ENCODE results near the gene SORCS2. TPM values are rescaled to one million over a fixed set of nuclear protein-coding genes. Genes with fewer than 3 reads are reported as not detected.
A peak's percentile ranks its signal among the peaks of the same experiment; 100 is the strongest.

SORCS2 gene
- total RNA-seq, 6 donors from 2014 or later: 2.2 to 28.3 (median 7.2) TPM

DNA sequence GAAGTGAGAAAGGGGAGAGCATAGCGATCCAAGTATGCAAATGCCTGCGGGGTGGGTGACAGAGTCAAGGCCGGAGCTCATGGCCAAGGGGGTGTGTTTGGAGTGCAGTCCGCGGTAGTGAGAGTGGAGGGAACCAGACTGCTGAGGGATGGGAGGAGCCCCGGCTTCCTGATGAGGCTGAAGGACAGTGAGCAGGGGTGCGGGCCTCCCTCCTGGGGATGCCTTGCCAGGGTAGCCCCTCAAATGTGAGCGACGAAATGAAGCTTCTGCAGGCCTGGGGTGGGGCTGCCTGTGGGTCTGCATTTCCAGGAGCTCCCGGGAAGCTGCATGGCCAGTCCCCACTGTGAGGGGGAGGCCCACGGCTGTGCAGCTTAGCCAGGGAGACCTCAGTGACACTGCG, 197.4 kb downstream of the SORCS2 start:
- H3K9me3 ChIP-seq: no peaks in the 10 kb centered on the region
- peak in 1 of 2 donors; percentile 14 for DNase-seq
- ATAC-seq (ENCODE audit: low FRiP score in 2 of 2): no peak
- no peak overlapping the region for H3K4me3 ChIP-seq
- WGBS, 2 donors: 45 to 56% methylated on average over 7 to 12 of the region's 12 CpGs
- H3K27ac ChIP-seq: no peak overlapping the region
- no peaks in the 10 kb centered on the region for H3K27me3 ChIP-seq
- no peaks in the 10 kb centered on the region for H3K36me3 ChIP-seq
- TF ChIP-seq EP300 (IDR thresholded peaks at IDR 0.05) (no peak), POLR2A (IDR thresholded peaks at IDR 0.05) (no peak), POLR2AphosphoS5 (IDR thresholded peaks at IDR 0.05) (no peak)
- TF ChIP-seq, protein P1, sequence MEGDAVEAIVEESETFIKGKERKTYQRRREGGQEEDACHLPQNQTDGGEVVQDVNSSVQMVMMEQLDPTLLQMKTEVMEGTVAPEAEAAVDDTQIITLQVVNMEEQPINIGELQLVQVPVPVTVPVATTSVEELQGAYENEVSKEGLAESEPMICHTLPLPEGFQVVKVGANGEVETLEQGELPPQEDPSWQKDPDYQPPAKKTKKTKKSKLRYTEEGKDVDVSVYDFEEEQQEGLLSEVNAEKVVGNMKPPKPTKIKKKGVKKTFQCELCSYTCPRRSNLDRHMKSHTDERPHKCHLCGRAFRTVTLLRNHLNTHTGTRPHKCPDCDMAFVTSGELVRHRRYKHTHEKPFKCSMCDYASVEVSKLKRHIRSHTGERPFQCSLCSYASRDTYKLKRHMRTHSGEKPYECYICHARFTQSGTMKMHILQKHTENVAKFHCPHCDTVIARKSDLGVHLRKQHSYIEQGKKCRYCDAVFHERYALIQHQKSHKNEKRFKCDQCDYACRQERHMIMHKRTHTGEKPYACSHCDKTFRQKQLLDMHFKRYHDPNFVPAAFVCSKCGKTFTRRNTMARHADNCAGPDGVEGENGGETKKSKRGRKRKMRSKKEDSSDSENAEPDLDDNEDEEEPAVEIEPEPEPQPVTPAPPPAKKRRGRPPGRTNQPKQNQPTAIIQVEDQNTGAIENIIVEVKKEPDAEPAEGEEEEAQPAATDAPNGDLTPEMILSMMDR (IDR thresholded peaks at IDR 0.05): no peak
- no peaks in the 10 kb centered on the region for H3K4me1 ChIP-seq

GRCh38 chr4:7390336-7390735, 198.0 kb downstream of the SORCS2 start:
- H3K9me3 ChIP-seq: no peaks in the 10 kb centered on the region
- DNase-seq (no peak), ATAC-seq (ENCODE audit: low FRiP score in 2 of 2) (no peak)
- H3K27me3 ChIP-seq: no peaks in the 10 kb centered on the region
- 84% methylated on average over 13 of the region's 13 CpGs for WGBS, 2 donors
- TF ChIP-seq POLR2A (IDR thresholded peaks at IDR 0.05) (no peak), POLR2AphosphoS5 (IDR thresholded peaks at IDR 0.05) (no peak), EP300 (IDR thresholded peaks at IDR 0.05) (no peak)
- TF ChIP-seq, protein P1 (IDR thresholded peaks at IDR 0.05): no peak
- H3K27ac ChIP-seq: no peak overlapping the region
- H3K4me1 ChIP-seq: no peaks in the 10 kb centered on the region
- no peaks in the 10 kb centered on the region for H3K36me3 ChIP-seq
- H3K4me3 ChIP-seq: no peak overlapping the region

DNA sequence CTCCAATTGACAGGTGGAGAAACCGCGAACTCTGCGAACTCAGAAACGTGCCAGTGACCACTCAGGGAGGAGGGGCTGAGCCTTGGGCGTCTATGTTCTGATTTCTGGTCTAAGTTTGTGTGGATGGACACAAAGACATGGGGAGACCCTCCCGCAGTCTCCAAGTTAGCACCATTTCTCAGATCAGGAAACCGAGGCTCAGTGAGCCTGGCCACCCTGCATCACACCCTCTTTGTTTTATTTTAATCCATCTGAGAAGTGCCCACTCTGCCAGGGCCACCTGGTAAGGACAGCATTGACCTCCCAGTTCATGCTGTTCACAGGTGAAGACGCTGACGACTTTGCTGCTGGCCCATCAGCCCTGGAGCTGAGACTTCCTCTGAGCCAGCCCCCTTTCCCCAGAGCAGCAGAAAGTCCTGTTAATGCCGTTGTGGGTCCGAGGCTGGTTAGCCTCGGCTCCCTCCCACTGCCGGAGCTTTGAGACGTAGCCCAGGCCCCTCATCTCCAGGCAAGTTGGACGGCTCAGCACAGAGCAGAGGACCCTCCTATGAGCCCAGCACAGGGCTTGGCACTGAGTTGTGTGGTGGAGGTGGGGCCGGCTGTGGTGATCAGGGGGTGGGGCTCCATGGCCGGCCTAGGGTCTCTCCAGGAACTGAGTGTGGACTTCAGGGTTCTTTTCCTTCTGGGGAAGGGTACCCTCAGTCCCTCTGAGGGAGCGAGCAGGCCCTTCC, 198.7 kb downstream of the SORCS2 start:
- Histone ChIP-seq H3K36me3 (no peaks in the 10 kb centered on the region), H3K9me3 (no peaks in the 10 kb centered on the region), H3K4me1 (no peaks in the 10 kb centered on the region), H3K27me3 (no peaks in the 10 kb centered on the region), H3K27ac (no peak overlapping the region), H3K4me3 (no peak overlapping the region)
- peak in 1 of 2 donors; percentile 8 for ATAC-seq (ENCODE audit: low FRiP score in 2 of 2)
- TF ChIP-seq, protein P1 (IDR thresholded peaks at IDR 0.05): no peak
- TF ChIP-seq POLR2AphosphoS5 (IDR thresholded peaks at IDR 0.05) (no peak), POLR2A (IDR thresholded peaks at IDR 0.05) (no peak), EP300 (IDR thresholded peaks at IDR 0.05) (no peak)
- WGBS, 2 donors: 84 to 88% methylated on average over 11 to 18 of the region's 18 CpGs
- no peak for DNase-seq

DNA sequence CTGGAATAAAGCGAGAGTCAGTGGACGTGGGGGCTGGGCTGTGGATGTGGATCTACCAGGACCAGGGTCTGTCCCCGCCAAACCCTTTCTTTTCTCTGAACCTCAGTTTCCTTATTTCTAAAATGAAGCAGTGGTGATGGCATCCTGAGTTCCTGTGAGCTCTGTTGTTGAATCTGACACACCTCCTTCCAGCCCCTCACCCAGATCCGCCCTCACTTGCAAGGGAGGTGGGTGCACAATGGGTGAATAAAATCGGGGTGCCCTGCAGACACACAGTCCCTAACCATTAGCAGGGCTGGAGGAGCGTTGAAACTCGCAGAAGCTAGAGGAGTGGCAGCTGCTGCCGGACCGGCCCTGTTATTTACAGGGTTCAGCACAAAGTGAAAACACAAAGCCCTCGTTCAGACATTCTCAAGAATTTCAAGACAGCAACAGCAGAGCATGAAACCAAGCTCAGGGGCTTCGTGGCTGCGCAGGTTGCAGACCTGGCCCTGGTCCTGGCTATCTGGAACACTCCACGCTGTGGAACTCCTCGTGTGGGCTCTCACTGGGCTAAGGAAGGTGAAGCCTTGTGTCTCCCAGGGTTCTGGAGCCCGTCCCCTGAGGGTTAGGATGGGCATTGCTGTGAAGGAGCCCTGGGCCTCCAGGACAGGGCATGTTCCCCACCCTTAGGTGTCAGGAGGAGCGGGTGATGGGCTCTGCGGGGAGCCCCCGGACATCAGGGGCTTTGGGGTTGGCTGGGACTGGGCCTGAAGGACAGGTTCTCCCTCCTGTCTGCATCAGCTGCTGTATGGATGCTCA, 199.5 kb downstream of the SORCS2 start:
- no peak overlapping the region for H3K27ac ChIP-seq
- no peaks in the 10 kb centered on the region for H3K4me1 ChIP-seq
- WGBS, 2 donors: 81 to 92% methylated on average over 7 to 18 of the region's 18 CpGs
- peak in 1 of 2 donors; percentile 10 for DNase-seq
- H3K27me3 ChIP-seq: no peaks in the 10 kb centered on the region
- H3K4me3 ChIP-seq: no peak overlapping the region
- no peak for ATAC-seq (ENCODE audit: low FRiP score in 2 of 2)
- TF ChIP-seq, protein P1 (IDR thresholded peaks at IDR 0.05): no peak
- TF ChIP-seq POLR2AphosphoS5 (IDR thresholded peaks at IDR 0.05): no peak
- no peak for TF ChIP-seq EP300 (IDR thresholded peaks at IDR 0.05)
- no peak for TF ChIP-seq POLR2A (IDR thresholded peaks at IDR 0.05)
- H3K9me3 ChIP-seq: no peaks in the 10 kb centered on the region
- H3K36me3 ChIP-seq: no peaks in the 10 kb centered on the region
